NCI-H1417 (cell line): Measurements from ENCODE around the gene ZBTB32.
A peak's percentile ranks its signal among the peaks of the same experiment; 100 is the strongest.

Experiments
- DNase-seq, 3 experiments: peaks; one replicate each; lab custom pipeline; 2025; lab: John Stamatoyannopoulos, UW

The ZBTB32 gene

DNA sequence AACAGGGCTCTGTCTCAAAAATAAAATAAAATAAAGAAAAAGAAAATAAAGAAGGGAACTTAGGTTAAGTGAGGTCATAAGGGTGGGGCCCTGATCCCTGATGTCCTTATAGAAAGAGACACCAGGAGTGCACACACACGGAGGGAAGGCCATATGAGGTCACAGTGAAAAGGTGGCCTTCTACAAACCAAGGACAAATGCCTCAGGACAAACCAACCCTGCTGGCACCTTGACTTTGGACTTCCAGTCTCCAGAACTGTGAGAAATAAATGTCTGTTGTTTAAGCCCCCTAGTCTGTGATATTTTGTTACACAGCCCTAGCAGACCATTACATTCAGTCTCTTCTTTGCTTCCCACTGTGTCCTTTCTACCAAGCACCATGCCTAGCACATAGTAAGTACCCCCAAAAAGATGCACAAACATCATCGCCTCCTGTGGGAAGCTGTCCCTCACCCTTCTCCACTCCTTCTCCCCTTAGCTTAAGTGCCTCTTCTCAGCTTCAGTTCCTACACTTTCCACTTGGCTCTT, 8.4 kb upstream of the ZBTB32 start:
- no peak for DNase-seq

DNA sequence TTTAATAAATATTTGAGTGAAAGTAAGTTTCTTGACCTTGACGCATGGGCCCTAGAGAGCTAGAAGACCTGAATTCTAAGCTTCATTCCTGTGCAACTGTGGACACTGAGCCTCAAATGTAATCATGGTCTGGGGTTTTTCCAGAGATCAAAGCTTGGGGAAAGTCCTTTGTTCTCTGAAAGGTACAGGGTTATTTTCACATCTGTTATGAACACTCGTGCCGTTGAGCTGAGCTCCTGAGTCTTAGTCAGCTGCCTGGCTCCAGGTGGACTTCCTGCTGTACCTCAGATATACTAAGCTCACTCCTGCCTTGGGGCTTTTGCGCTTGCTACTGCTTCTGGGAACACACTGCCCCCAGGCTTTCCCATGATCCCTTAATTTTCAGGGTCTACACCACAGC, 7.5 kb upstream of the ZBTB32 start:
- no peak for DNase-seq

DNA sequence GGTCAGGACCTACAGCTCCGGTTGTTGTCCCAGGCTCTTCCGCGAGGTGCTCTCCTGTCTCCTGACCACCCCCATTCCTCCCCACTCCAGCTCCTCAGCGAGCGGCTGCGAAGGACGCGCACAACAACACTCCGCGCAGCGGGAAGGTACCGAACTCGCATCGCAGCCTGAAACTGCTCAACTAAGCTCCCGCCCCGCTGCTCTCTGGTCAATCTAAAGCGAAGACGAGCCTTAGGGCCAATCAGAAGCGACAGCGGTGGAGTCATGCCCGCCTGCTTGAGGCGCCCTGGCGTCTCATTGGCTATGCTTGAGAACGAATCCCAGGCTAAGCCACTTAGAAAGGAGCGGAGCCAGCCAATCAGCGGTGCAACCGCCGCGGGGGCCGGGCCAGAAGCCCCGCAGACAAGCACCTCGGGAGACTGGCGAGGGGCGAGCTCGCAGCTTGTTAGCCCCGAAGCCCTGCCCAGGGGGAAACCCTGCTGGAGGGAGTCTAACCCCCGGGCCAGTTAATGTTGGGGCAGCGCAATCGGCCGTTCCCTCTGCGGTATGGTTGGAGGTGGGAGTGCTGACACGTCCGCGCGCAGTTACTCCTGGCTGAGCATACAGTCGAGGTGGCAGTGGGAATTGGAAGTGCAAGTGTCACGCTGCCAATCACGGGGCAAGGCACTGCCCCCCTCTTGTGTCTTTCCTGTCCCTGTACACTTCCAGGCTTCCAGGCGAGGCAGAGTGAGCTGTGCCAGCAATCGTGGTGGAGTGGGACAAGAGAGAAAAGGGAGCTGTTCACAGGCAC, 1.9 kb upstream of the ZBTB32 start:
- DNase-seq = peak; percentile 94 to 98 (median 98)

DNA sequence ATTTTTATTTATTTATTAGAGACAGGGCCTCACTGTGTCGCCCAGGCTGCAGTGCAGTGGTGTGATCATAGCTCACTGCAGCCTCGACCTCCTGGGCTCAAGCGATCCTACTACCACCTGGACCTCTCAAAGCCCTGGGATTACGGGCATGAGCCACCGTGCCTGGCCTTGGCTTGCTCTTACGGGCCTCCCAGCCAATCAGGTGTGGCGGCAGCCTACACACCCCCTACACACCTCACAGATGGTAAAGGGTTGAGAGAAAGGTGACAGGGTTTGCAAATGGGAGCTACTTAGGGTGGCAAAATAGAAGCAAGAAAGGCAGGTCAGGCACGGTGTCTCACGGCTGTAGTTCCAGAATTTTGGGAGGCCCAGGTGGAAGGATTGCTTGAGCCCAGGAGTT, 1.0 kb upstream of the ZBTB32 start:
- peak in 2 of 3 experiments; percentile 35 to 54 for DNase-seq

- DNase-seq = no peak
Observed at GRCh38 chr19:35708391-35708790, 4.0 kb downstream of the ZBTB32 start.

GRCh38 chr19:35710784-35711723, 6.7 kb downstream of the ZBTB32 start:
- DNase-seq = no peak

- DNase-seq = no peak
Observed at GRCh38 chr19:35712567-35713505, 8.5 kb downstream of the ZBTB32 start.

DNA sequence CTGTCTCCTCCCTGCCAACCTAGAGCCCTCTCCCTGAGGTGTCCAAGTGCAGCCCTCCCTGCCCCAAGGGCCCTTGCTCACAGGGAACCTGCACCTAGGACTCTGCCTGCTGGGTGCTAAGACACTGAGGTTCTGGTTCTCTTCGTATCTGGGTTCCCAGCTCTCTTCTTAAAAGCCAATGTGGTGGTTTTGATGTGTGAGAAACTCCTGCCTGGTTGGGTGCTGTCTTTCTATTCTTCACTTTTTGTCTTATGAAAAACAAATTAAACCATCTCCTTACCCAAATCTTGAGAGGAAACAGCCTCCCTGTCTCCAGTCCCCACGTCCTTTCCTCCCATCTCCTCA, 9.1 kb downstream of the ZBTB32 start:
- no peak for DNase-seq

DNA sequence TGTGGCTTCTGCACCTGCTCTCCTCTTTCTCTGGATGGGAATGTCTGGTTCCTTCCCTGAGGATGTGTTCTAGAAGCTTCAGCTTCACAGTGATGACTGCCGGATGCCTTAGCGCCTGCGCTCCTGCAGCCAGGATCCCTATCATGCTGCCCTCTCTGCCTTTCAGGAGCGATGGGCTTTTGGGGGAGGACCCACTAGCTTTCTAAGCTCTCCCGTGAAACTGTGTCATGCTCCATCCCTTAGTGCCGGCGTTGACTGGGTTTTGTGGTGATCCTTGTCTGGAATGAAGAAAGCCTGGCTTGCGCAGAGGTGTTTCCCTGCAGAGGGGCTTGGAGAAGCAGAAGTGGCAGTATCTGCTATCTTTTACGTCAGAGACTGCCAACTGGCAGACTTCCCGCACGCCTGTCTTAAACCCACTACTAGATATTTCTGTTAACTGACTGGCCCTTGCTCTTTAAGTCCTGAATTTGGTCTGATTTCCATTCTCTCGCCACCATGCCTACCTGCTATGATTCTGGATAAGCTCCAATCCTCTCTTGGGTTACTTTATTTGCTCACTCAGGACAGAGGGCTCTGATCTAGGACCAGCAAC, 9.6 kb downstream of the ZBTB32 start:
- DNase-seq = no peak

GRCh38 chr19:35714601-35715354, 10.4 kb downstream of the ZBTB32 start:
- peak in 2 of 3 experiments; percentile 5 to 14 for DNase-seq

GRCh38 chr19:35715355-35715809, 11.0 kb downstream of the ZBTB32 start:
- peak in 1 of 3 experiments; percentile 29 for DNase-seq

DNA sequence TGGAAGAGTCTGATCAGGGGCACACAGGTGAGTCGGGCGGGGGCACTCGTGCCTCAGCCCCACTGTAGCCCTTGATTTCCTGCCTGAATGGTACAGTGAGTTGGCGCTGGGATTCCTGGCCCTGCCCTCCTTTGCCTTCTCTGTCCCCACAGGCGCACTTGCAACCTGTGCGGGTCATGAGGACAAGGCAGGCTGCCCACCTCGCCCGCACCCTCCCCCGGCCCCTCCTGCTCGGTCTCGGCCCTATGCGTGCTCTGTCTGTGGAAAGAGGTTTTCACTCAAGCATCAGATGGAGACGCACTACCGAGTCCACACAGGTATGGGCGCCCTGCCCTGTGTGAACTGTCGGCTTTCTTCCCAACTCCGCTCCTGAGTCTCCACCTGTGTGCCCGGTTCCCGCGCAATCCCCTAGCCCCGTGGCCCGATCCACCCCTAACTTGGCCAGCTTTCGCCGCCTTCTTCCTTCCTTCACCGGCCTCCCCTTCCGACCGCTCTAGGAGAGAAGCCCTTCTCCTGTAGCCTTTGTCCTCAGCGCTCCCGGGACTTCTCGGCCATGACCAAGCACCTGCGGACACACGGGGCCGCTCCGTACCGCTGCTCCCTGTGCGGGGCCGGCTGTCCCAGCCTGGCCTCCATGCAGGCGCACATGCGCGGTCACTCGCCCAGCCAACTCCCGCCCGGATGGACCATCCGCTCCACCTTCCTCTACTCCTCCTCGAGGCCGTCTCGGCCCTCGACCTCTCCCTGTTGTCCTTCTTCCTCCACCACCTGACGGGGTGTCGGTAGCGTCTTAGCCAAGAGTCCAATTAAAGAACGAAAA, 11.8 kb downstream of the ZBTB32 start:
- peak; percentile 25 to 70 (median 66) for DNase-seq

DNA sequence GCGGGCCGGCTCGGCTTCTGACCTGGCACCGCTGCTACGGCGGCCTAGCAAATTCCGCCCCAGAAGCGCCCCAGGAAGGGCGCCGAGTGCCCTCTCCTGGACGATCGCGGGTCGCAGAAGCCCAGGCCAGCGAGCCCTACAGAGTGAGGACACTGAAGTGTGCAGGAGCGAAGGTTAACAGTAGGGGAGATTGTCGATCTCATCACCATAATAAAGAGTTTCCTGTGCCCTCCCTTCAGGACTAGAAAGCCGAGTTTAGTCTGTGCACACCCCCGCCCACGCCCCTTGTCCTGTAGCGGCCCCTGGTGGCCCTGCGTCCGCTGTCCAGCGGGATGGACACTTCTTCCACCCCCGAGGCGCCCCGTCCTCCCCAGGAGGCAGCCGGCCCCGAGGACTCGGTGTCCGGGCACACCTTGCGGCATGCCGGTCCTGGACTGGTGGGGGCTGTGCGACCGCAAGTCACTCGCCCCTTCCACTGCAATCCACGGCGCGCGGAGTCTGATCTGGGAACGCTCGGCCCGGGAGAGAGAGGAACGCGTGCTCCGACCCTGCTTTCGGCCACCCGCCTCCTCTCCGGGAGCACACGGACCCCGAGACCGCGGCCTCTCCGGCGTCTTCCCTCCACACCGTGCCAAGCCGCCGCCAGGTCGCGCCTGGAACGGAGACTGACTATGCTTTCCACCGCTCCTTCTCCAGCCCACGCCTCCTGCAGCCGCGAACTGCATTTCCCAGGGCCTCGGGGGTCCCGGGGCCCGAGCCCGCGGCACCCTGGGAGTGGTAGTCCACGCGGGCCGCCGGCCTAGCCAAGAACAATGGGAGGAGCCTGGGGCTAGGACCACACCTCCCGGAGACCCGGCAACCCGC, 12.7 kb downstream of the ZBTB32 start:
- DNase-seq = peak; percentile 82 to 96 (median 87)

GRCh38 chr19:35717665-35718344, 13.4 kb downstream of the ZBTB32 start, which contains the start of gene KMT2B:
Gene KMT2B, plus strand, starts transcription at chr19:35718003. Its CDS starts 16 bp downstream, at chr19:35718019.
- peak in 2 of 3 experiments; percentile 94 to 95 for DNase-seq

DNA sequence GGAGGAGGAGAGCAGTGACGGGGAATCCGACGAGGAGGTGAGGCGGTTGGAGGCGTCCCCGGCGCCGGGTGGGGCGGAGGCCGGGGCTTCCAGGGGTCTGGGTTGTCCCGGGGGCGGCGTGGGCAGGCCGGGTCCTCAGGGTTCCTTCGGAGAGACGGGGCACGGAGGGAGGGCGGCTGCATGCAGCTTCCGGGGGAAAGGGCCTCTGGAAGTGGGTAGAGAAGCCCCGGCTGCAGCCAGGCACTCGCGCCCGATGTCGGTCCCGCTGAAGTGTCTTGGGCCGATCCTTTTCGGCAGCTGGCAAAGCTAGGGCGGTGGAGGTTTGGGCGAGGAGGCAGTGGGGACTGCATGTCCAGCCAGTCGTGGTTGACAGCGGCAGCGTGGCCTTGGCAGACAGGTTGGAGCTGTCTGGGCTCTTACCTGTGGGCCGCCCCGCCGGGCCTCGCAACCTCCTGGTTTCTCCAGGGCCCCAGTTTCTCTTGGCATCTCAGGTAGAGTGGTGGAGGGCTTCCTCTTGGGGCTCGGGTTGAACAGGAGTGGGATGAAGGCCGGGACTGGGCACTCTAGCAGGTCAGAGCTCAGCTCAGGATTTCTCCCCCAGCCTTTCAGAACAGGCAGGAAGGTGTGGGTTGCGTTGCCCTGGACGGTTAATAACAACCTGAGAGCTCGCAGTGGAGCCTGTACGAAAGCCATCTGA, 14.1 kb downstream of the ZBTB32 start:
- DNase-seq = peak in 2 of 3 experiments; percentile 20 to 38

DNA sequence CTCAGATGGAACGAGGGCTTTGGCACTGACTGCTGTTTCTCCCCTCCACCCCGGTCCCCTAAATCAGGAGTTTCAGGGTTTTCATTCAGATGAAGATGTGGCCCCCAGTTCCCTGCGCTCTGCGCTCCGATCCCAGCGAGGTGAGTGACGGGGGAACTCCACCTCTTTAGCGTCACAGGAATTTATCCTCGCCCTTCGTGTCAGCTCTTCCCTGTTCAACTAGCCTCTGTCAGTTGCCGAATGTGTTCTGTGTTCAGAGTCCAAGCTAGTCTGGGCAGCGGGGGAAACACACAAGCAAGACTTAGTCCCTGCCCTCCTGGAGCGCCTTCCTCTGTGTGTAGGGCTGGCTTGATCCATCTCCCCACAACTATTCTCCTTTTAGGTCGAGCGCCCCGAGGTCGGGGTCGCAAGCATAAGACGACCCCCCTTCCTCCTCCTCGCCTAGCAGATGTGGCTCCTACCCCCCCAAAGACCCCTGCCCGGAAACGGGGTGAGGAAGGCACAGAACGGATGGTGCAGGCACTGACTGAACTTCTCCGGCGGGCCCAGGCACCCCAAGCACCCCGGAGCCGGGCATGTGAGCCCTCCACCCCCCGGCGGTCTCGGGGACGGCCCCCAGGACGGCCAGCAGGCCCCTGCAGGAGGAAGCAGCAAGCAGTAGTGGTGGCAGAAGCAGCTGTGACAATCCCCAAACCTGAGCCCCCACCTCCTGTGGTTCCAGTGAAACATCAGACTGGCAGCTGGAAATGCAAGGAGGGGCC, 15.2 kb downstream of the ZBTB32 start:
- DNase-seq = no peak
